Stromal cell of bone marrow (primary cell): ENCODE results near the gene WARS2.
A peak's percentile ranks its signal among the peaks of the same experiment; 100 is the strongest.
"Not testable (repeated sequence)": the region's sequence is repeated elsewhere in the genome, so short reads cannot be mapped to it uniquely, and the experiment has no call there.

Source experiments
- DNase-seq: peaks from one replicate; pipeline ENCODE4 v3.0.0-alpha.2; 2012; ENCODE audit warnings: low read depth

The WARS2 gene

DNA sequence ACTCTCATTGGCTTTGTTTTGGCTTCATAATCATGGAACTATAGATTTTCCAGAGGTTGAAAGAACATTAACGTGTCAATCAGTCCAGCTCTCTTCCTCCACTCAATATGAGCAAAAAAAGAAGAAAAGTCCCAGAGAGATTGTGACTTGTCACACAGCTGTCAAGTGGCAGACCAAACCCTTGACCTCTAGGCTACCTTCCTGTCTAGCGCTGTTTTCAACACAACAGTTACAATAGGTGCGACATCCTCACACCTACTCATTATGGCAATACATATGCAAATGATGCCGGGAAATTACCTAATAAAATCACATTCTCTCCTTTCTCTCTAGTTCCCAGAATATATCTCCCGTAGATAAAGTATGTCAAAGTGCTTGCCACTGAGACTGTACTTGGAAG, 1.1 kb downstream of the WARS2 start:
- DNase-seq: no peak

DNA sequence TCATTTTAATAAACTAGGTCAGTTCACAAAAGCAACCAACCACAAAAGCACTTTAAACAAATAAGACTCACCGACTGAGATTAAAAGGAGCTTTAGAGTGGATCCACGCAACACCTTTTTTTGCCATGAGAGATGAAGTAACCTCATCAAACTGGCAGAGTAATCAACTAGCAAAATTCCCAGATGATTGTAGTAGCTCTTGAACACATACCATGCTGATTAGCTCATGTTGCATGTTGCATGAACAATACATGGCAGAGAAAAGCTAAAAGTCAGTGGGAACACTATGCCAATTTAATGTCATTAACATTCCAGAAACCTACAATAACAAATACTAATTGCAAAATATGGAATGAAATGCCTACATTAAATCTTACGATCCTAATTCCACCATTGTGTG, 4.1 kb downstream of the WARS2 start:
- no peak for DNase-seq

DNA sequence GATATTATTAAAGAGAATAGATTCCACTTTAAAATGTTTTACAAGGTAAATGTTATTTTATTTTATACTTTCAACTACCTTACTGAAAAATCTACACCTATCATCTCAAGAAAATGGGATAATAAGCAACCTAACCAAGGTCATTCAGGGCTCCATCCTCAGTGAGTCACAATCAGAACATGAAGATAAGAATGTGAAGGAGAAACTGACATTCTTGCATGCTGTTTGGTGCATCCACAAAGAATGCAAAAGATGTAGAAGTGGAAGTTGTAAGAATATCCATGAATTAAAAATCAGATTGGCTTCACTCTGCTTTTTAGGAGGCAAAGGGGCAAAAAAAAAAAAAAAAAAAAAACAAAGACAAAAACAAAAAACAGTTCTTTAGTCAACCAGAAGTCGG, 6.5 kb downstream of the WARS2 start:
- no peak for DNase-seq

DNA sequence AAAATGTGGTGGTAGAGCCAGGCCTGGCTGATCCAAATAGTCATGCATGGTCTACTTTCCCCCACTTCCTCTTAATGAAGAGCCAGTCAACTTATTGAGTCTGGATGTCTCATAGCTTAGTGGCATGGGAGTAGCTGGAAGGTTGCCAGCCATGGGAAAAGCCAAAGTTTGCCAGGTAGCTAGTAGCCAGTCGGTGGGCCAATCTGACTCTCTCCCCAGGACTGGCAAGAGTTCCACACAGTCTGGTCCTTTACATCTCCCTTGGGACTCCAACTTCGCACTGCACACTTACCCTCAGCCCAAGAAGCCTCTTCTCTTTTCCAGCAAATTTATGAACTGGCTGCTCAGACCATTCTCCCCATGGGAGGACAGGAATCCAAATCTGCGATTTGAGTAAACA, 8.3 kb downstream of the WARS2 start:
- DNase-seq: no peak

DNA sequence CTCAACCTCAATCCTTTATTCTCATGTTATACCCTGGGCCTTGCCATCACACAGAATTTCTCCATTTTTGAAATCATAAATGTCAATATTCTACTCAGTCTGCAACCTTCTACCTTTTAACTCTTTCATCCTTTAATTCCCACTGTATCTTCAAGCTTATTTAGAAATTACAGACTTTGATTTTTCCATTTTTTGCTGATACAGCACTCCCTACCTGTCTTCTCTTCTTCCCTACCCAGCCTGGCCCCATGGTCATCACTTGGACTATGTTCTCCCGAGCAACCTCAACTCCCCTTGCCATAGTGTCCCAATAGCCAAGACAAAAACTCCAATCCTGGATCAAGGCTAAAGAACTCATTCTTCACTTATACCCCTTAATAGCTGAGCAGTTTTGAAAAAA, 14.6 kb downstream of the WARS2 start:
- DNase-seq: no peak

DNA sequence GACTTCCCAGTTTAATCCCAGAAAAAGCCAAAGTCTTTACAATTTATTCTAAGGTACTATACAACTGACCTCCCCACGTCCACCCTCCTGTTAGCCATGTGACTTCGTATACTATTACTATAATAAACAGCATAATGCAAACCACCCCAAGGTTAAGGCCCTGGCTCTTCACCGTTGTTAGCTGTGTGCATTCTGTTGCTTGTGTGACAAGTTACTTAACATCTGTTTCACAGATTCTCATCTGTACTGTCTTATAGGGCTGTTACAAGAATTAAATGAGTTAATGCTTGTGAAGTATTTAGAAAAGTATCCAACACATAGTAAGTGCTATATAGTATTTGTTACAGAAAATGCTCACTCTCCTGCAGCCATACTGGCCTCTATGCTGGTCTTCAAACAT, 15.7 kb downstream of the WARS2 start:
- DNase-seq: no peak

DNA sequence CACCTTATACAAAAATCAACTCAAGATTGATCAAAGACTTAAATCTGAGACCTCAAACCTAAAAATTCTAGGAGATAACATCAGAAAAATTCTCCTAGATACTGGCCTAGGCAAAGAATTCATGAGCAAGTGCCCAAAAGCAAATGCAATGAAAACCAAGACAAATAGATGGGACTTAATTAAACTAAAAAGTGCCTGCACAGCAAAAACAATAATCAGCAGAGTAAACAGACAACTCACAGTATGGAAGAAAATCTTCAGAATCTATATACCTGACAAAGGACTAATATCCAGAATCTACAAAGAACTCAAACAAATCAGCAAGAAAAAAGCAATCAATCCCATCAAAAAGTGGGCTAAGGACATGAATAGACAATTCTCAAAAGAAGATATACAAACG, 18.6 kb downstream of the WARS2 start:
- not testable (repeated sequence) for DNase-seq

DNA sequence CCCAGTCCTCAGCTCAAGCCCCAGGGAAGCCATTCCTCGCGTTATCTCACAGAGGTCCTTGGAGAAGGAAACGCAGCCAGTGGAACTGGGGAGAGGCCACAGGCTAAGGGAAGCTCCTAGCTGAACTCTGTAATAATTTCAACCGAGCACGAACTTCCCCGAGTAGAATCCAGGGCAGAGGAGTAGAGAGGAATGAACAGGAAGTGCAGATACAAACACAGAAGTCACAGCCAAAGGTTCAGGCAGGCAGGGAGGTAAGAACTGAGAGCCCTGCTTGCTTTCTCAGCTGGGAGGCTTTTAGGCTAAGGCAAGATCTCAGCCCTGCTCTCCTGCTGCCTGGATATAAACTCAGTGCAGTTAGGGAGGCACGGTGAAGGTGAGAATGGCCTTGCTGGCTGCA, 23.7 kb downstream of the WARS2 start:
- no peak for DNase-seq

DNA sequence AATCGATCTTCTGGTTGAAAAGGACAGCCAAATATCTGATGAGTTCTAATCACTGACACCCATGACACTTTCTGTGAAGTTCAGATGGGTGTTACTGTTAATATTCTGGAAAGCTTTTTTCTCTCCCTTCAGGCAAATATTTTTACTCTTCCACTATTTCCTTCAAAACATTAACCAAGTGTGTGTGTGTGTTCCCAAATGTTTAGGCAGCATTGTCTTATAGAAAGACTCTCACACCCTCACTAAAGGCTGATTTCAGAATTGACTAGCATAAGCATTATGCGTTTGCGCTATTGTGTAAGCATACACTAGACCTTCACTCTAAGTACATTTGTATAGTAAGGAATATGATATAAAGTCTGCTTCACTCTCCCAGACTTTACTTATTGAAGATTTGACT, 24.7 kb downstream of the WARS2 start:
- no peak for DNase-seq

DNA sequence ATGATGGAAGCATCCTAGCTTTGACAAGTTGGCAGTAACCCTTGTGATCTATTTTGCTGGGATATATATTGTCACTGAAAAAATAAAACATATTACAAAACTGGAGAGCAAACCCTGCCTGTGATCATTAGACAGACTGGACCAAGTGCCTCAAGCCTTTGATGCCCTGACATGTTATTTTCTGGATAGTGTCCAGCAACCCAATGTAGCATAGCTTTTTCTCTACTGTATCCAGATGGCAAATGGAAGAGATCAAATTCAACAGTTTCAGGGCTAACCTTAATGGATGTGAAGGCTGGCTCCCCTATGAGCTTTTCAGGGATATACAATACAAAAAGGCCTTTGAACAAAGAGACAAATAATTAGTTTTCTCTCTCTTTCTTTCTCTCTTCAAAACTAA, 25.1 kb downstream of the WARS2 start:
- no peak for DNase-seq

DNA sequence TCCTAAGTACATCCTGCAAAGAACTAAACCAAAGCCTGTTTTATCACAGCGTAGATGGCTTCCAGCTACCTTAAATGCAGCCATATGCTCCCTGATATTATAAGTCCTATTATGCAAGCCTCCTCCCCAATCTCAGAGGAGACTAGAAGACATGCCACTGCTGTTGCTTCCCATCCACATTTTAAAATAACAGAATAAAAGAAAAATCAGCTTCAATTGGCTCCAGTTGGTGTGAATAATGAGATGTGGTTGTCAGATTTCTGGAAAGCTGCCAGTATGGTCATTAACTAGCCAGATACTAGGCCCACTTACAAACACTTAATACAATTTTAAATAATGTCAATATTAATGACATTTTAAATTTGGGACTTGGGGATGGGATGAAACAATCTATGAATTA, 25.7 kb downstream of the WARS2 start:
- DNase-seq: no peak

DNA sequence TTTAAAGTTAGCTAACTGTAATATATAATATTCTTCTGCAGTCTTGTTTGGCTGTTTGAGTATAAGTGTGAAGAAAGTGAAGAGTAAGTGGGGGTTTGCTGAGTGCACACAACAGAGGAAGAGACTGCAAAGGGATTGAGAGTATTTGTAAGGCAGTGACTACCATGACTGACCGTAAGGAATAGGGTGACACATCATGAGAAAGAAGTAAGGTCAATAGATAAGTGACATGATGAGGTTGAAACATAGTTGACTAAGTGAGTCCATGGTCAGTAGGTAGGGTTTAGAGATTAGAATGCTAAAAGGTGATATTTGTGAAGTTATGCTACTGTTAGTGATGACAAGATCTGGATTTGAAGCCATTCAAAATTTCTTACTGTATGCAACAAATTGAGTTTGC, 27.7 kb downstream of the WARS2 start:
- DNase-seq: no peak

DNA sequence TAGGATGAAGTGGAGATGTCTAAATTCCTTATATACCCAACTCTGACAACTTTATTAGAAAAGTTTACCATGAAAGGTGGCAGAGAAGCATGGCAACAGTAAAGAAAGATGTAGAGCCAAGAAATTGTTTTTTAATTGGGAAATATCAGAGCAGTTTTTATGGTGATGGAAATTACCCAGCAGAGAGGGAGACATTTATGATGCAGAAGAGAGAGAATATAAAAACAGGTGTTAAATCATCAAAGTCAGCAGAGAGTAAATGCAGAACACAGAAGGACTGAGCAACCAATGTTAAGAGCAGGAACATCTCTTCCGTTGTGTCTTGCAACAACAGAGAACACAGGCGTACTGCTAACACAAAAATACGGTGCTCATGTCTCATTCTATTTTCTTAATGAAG, 28.2 kb downstream of the WARS2 start:
- no peak for DNase-seq

DNA sequence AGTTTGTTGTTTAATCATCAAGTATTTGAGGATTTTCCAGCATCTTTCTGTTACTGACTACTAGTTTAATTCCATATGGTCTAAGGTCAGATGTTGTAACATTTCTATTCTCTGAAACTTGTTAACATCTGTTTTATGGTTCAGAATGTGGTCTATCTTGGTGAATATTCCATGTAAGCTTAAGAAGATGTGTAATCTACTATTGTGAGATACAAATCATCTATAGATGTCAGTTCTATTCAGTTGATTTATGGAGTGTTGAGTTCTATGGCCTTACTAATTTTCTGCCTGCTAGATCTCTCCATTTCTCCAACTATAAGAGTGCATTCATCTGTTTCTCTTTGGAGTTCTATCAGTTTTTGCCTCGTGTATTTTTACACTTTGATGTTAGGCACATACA, 31.5 kb downstream of the WARS2 start:
- DNase-seq: no peak

DNA sequence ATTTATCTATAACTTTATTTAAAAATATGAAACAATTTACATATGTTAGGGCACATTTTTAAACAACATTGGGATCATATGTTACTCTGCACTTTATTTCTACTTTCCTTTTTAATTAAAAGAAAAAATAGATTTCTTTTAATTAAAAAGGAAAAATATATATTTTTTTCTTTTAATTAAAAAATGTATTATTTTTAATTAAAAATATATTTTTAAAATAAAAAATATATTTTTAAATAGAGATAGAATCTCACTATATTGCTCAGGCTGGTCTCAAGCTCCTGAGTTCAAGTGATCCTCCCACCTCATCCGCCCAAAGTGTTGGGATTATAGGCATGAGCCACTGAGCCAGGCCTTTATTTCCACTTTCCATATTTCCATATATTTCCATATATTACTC, 36.7 kb downstream of the WARS2 start:
- DNase-seq: no peak

DNA sequence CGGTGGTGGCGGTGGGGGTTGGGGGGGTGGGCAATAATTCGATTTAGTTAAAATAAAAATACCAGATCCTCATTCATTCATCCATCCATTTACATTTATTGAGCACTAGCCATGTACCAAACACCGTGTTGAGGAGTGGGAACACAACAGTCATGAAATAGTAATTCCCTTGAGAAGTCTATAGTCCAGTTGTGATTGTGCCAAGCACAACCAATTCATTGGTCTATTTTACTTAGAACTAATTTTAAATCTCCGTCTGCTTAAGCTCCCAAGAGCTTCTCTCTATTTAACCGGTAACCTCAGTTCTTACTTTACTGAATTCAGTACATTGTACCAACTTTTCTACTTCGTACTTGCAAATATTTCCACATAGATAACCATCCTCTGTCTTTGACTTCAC, 38.4 kb downstream of the WARS2 start:
- no peak for DNase-seq

DNA sequence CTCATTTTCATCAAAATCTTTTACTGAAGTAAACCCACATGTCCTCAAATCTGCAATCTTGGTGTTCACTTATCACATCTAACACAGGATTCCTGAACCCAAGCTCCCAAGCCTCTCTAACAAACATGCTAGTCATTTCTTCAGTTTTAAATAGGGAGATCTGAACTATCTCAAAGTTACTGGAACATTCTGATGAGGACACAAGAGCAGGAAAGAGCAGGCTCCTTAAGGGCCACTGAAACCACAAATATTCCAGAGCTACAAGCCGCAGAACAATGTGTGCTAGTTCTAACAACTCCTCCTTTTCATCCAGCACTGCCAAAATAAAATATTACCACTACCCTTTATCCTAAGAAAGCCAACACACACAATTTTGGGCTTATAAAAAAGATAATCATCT, 38.9 kb downstream of the WARS2 start:
- DNase-seq: peak; percentile 64

DNA sequence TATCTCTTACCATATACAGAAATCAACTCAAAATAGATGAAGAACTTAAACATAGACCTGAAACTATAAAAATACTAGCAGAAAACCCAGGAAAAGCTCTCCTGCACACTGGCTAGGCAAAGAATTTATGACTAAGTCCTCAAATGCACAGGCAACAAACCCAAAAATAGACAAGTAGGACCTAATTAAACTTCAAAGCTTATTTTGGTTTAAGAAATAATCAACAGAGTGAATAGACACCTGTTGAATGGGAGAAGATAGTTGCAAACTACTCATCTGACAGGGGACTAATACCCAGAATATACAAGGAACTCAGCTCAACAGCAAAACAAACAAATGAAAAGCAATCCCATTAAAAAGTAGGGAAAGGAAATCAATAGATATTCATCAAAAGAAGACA, 40.7 kb downstream of the WARS2 start:
- no peak for DNase-seq

DNA sequence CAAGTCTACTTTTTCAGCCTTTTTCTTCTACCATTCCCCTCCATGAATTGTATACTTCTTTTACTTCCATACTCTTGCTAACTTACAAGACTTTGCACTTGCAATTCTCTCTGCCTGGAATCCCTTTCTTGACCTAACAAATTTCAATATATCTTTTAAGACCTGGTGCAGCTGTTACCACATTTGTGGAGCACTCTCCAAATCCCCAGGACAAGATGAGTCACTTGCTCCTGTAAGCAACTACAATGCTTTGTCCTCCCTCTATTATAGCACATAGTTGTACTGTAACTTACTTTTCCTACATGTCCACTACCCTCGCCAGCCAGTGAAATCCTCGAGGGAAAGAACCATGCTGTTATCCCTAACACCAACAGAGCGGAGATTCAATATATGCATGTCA, 43.1 kb downstream of the WARS2 start:
- DNase-seq: no peak

DNA sequence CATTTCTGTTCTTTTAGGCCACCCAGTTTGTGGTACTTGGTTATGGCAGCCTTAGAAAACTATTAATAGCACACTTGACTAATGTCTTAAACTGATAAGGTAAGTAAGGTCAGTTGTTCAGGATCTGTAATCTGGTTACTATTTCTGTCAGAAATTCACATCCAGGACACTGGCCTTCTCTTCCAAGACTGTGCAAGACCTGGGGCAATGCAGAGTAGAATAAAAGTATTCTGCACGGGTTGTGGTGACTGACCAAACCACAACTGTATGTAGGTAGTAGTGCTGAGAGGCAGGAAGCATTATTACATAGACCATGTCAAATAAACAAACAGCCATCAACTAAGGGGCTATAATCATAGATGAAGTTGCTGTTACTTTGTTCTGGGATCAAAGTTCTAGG, 46.7 kb downstream of the WARS2 start:
- DNase-seq: no peak

DNA sequence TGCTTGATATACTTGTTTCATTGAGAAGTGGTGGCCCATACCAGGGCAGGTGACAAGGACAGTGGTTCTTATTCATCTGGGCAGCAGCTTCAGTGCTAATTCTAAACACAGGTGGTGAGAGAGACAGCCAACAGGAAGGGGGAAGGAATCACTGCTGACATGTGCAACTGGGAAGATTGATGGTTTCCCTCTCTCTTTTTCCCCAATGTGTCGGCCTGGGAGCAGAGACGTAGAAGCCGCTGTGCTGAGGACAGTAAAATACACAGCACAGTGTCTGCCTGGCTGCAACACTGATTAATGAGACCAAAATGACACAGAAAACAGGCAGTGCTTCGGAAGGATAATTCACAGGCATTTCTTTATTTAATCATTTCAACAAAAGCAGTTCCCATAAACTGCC, 48.8 kb downstream of the WARS2 start:
- DNase-seq: no peak

DNA sequence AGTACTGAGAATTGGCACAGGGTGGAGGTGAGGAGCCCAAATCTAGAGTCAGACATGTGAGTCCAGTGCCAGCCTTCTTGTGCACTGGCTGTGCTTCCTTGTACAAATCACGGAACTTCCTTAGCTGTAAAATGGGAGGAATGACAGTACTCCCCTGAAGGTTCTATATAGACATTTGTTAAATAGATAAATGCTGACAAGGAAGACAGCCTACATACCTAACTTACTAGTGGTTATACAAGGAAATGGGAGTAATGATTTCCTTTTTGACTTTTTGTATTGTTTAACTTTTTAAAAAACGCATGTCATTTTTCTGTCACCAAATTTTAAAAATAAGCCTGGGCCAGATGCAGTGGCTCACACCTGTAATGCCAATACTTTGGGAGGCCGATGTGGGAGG, 50.2 kb downstream of the WARS2 start:
- no peak for DNase-seq

DNA sequence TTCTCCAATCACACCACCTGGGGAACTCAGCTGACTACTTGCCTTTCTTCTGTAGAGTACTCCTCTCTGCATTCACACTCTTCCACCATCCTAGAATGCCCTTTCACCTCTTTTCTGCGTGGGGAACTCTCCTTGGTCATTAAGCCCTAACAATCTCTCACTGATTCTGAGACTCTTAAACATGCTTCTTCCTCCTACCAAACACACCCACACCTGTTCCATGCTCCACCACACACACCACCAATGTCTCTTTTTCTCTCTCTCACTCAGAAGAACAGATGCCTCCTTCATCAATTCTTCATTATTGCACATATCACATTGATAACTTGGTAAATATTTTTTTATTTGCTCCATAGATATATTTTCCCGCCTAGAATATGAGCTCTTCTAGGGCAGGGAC, 53.6 kb downstream of the WARS2 start:
- no peak for DNase-seq

DNA sequence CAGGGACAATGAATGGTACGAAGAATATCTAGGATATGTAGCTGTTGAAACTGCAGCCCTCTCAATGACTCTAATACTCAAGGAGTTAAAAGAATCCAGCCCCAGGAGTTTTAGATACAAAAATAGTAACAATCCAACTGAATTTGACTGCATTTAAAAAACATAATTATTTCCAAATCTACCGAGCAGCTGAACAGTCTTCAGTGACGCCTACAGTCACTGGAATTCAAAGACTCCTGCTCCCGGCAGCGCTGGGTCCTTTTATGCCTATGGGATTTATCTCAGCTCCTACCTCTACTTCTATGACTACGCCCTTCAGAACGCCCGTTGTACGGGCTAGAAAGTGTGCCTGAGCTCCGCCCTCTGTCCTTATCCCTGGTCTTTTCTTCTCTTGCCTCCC, 55.7 kb downstream of the WARS2 start:
- DNase-seq: no peak

DNA sequence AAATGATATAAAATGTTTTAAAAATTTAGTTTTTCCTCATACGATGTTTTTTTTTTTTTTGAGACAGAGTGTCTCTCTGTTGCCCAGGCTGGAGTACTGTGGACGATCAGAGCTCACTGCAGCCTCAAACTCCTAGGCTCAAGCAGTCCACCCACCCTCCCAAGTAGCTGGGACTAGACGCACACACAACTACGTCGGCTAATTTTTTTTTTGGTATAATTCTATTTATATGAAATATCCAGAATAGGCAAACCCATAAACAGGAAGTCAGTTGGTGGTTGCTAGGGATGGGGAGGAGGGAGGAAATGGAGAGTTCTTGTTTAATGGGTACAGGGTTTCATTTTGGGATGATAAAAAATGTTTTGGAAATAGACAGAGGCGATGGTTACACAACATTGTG, 56.5 kb downstream of the WARS2 start:
- DNase-seq: no peak

DNA sequence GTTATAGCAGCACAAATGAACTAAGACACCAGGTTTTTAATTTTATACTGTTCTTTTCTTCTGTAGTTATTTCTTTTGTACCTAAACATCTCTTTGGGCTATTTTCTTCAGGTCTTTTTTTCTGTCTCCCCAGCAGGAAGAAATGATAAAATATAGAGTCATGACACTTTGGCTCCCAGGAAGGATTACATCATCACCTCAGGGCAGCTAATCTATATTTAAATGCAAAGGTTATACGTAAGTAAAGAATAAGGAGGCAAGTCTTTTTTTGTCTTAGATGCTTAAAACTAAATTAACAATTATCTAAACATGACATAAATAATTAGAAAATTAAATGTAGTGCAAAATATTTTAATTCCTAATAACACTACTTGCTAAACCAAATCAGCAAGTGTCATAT, 57.0 kb downstream of the WARS2 start:
- no peak for DNase-seq
